Measurements from ENCODE around the gene LSP1. TPM values are rescaled to one million over a fixed set of nuclear protein-coding genes. Genes with fewer than 3 reads are reported as not detected.

Gene LSP1
- total and polyA plus RNA-seq, 2 of the 4 experiments (the other 2 are of a cell fraction), result not detected

- in situ Hi-C loops (cut with MboI; ENCODE audit: low sequenced_read_pairs) (no loop called here), intact Hi-C loops (cut with micrococcal nuclease) (no loop called here), dilution Hi-C loops (cut with HindIII; ENCODE audit: low sequenced_read_pairs, unreplicated experiment) (no loop called here)
- no peak overlapping the region for H3K4me2 ChIP-seq (ENCODE audit: low read depth, low read length)
- no TSS peak for BruUV-seq (replicated peaks)
- ChIA-PET CTCF (no interaction called here), POLR2A (ENCODE audit: unreplicated experiment) (no interaction called here)
- no peak overlapping the region for H3K23ac ChIP-seq (ENCODE audit: low read depth, low read length)
- H2AK5ac ChIP-seq (ENCODE audit: low read depth, low read length), result no peak overlapping the region
- H4K8ac ChIP-seq (ENCODE audit: low read depth in 2 of 2, low read length in 2 of 2), result no peak overlapping the region
- H4K5ac ChIP-seq (ENCODE audit: low read depth, low read length), result no peak overlapping the region
- H4K20me1 ChIP-seq (ENCODE audit: insufficient read depth, low read length), result no peaks in the 10 kb centered on the region
- no peak overlapping the region for H2AFZ ChIP-seq (replicated peaks; ENCODE audit: low read length, poor library complexity)
- 69% methylated on average over 12 of the region's 33 CpGs; no CpG with 5 or more reads in 1 of the 2 experiments for WGBS, 2 experiments (ENCODE audit: extremely low coverage in 2 of 2, insufficient read length in 1 of 2)
- no peak overlapping the region for H2BK20ac ChIP-seq (ENCODE audit: low read depth, low read length)
- no peaks in the 10 kb centered on the region for H3K79me1 ChIP-seq (ENCODE audit: low read depth in 1 of 2, low read length in 2 of 2)
- no peak overlapping the region for H2AK9ac ChIP-seq (replicated peaks; ENCODE audit: low read depth, low read length, poor library complexity)
- H3K18ac ChIP-seq (ENCODE audit: low read depth, low read length), result no peak overlapping the region
- no peak overlapping the region for H3K27ac ChIP-seq (ENCODE audit: insufficient read depth, low read length)
- H3K4me1 ChIP-seq (ENCODE audit: control insufficient read depth, insufficient read depth, low read length), result no peaks in the 10 kb centered on the region
- no peak overlapping the region for H2BK5ac ChIP-seq (ENCODE audit: low read depth, low read length, poor library complexity, severe bottlenecking)
- no peak overlapping the region for H3K56ac ChIP-seq (ENCODE audit: extremely low read depth, insufficient read depth, low read length)
- H3K9me3 ChIP-seq (ENCODE audit: control insufficient read depth, insufficient read depth, low read length), result no peaks in the 10 kb centered on the region
- H3K27me3 ChIP-seq (ENCODE audit: control insufficient read depth, insufficient read depth, low read length), result peaks cover 19% of the 10 kb centered on the region
- no peak overlapping the region for H3K9ac ChIP-seq (ENCODE audit: low read depth, low read length)
- DNase-seq (no peak), ATAC-seq (ENCODE audit: low read depth) (no peak)
- H3K4ac ChIP-seq (ENCODE audit: low read depth, low read length), result no peak overlapping the region
- H4K91ac ChIP-seq (ENCODE audit: insufficient read depth, low read depth, low read length), result no peak overlapping the region
- no peaks in the 10 kb centered on the region for H3K9me1 ChIP-seq (ENCODE audit: insufficient read depth, low read length)
- no peak overlapping the region for H3K4me3 ChIP-seq (ENCODE audit: insufficient read depth, low read depth, low read length)
- H2BK15ac ChIP-seq (ENCODE audit: low read depth, low read length), result no peak overlapping the region
- H3K14ac ChIP-seq (replicated peaks; ENCODE audit: low read depth, low read length), result no peak overlapping the region
- no peak overlapping the region for H2BK120ac ChIP-seq (ENCODE audit: low read depth, low read length)
- TF ChIP-seq, protein P1, sequence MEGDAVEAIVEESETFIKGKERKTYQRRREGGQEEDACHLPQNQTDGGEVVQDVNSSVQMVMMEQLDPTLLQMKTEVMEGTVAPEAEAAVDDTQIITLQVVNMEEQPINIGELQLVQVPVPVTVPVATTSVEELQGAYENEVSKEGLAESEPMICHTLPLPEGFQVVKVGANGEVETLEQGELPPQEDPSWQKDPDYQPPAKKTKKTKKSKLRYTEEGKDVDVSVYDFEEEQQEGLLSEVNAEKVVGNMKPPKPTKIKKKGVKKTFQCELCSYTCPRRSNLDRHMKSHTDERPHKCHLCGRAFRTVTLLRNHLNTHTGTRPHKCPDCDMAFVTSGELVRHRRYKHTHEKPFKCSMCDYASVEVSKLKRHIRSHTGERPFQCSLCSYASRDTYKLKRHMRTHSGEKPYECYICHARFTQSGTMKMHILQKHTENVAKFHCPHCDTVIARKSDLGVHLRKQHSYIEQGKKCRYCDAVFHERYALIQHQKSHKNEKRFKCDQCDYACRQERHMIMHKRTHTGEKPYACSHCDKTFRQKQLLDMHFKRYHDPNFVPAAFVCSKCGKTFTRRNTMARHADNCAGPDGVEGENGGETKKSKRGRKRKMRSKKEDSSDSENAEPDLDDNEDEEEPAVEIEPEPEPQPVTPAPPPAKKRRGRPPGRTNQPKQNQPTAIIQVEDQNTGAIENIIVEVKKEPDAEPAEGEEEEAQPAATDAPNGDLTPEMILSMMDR (conservative IDR thresholded peaks at IDR 0.05; ENCODE audit: low read depth, low read length), result no peak
- TF ChIP-seq SMC3 (IDR thresholded peaks at IDR 0.05; ENCODE audit: low read depth, low read length), result no peak
- TF ChIP-seq NFE2L2 (IDR thresholded peaks at IDR 0.05; ENCODE audit: low read depth, low read length), result no peak
- no peak for TF ChIP-seq MAFK (IDR thresholded peaks at IDR 0.05; ENCODE audit: low read depth, low read length)
- TF ChIP-seq CEBPB (IDR thresholded peaks at IDR 0.05; ENCODE audit: low read depth, low read length), result no peak
- TF ChIP-seq MAZ (IDR thresholded peaks at IDR 0.05; ENCODE audit: borderline replicate concordance, low read depth, low read length), result no peak
- TF ChIP-seq RFX5 (IDR thresholded peaks at IDR 0.05; ENCODE audit: low read depth, low read length), result no peak
- no peak for TF ChIP-seq MXI1 (IDR thresholded peaks at IDR 0.05; ENCODE audit: borderline replicate concordance, low read depth, low read length)
- TF ChIP-seq, protein P2, sequence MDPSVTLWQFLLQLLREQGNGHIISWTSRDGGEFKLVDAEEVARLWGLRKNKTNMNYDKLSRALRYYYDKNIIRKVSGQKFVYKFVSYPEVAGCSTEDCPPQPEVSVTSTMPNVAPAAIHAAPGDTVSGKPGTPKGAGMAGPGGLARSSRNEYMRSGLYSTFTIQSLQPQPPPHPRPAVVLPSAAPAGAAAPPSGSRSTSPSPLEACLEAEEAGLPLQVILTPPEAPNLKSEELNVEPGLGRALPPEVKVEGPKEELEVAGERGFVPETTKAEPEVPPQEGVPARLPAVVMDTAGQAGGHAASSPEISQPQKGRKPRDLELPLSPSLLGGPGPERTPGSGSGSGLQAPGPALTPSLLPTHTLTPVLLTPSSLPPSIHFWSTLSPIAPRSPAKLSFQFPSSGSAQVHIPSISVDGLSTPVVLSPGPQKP (IDR thresholded peaks at IDR 0.05; ENCODE audit: borderline replicate concordance, low read depth, low read length), result no peak
- TF ChIP-seq FOS (IDR thresholded peaks at IDR 0.05; ENCODE audit: low read depth, low read length), result no peak
- TF ChIP-seq BHLHE40 (IDR thresholded peaks at IDR 0.05; ENCODE audit: low read depth, low read length), result no peak
- TF ChIP-seq, protein P3, sequence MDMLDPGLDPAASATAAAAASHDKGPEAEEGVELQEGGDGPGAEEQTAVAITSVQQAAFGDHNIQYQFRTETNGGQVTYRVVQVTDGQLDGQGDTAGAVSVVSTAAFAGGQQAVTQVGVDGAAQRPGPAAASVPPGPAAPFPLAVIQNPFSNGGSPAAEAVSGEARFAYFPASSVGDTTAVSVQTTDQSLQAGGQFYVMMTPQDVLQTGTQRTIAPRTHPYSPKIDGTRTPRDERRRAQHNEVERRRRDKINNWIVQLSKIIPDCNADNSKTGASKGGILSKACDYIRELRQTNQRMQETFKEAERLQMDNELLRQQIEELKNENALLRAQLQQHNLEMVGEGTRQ (IDR thresholded peaks at IDR 0.05; ENCODE audit: low read depth, low read length), result no peak
- no peaks in the 10 kb centered on the region for H3K36me3 ChIP-seq (ENCODE audit: control insufficient read depth, insufficient read depth, low read length)
Measured at GRCh38 chr11:1889941-1890855, 37.3 kb downstream of the LSP1 start.
